ENCODE results near the gene GSTM3. TPM values are rescaled to one million over a fixed set of nuclear protein-coding genes. Genes with fewer than 3 reads are reported as not detected.
A peak's percentile ranks its signal among the peaks of the same experiment; 100 is the strongest.
"Not testable (repeated sequence)": the region's sequence is repeated elsewhere in the genome, so short reads cannot be mapped to it uniquely, and the experiment has no call there.

The GSTM3 gene
- total RNA-seq, 4 donors from 2014 or later: 16.3 to 72.6 (median 32.4) TPM

GRCh38 chr1:109716121-109716520 lies 24.7 kb downstream of the GSTM3 start:
- H3K27me3 ChIP-seq: no peaks in the 10 kb centered on the region
- H3K36me3 ChIP-seq: no peaks in the 10 kb centered on the region
- H3K27ac ChIP-seq: no peak overlapping the region
- DNase-seq: no peak
- H3K9me3 ChIP-seq: no peaks in the 10 kb centered on the region
- TF ChIP-seq POLR2A (IDR thresholded peaks at IDR 0.05): no peak
- TF ChIP-seq CTCF (IDR thresholded peaks at IDR 0.05): no peak
- no peaks in the 10 kb centered on the region for H3K4me1 ChIP-seq
- no peak overlapping the region for H3K4me3 ChIP-seq

GRCh38 chr1:109714661-109715372 lies 26.0 kb downstream of the GSTM3 start:
- Histone ChIP-seq H3K27ac (no peak overlapping the region), H3K36me3 (no peaks in the 10 kb centered on the region), H3K27me3 (no peaks in the 10 kb centered on the region), H3K9me3 (no peaks in the 10 kb centered on the region), H3K4me1 (no peaks in the 10 kb centered on the region), H3K4me3 (no peak overlapping the region)
- TF ChIP-seq POLR2A (IDR thresholded peaks at IDR 0.05): no peak
- no peak for TF ChIP-seq CTCF (IDR thresholded peaks at IDR 0.05)
- no peak for DNase-seq

GRCh38 chr1:109713636-109714035 lies 27.2 kb downstream of the GSTM3 start:
- Histone ChIP-seq H3K27me3 (no peaks in the 10 kb centered on the region), H3K4me1 (no peaks in the 10 kb centered on the region), H3K4me3 (no peak overlapping the region), H3K36me3 (no peaks in the 10 kb centered on the region), H3K27ac (no peak overlapping the region), H3K9me3 (no peaks in the 10 kb centered on the region)
- DNase-seq: no peak
- TF ChIP-seq CTCF (IDR thresholded peaks at IDR 0.05) (no peak), POLR2A (IDR thresholded peaks at IDR 0.05) (no peak)

- TF ChIP-seq CTCF (IDR thresholded peaks at IDR 0.05) (no peak), POLR2A (IDR thresholded peaks at IDR 0.05) (no peak)
- H3K4me3 ChIP-seq: peak overlapping the region in 2 of 4 donors; percentile 37 to 38
- no peaks in the 10 kb centered on the region for H3K9me3 ChIP-seq
- no peak for DNase-seq
- H3K27me3 ChIP-seq: no peaks in the 10 kb centered on the region
- H3K4me1 ChIP-seq: no peaks in the 10 kb centered on the region
- no peaks in the 10 kb centered on the region for H3K36me3 ChIP-seq
- H3K27ac ChIP-seq: peak overlapping the region in 1 of 4 donors; percentile 30
Measured at GRCh38 chr1:109712321-109712864, 28.4 kb downstream of the GSTM3 start.

GRCh38 chr1:109711593-109712320 lies 29.1 kb downstream of the GSTM3 start, which contains the start of gene GSTM5:
TSS of gene GSTM5 (plus strand) at chr1:109712251. CDS start at chr1:109712313, 62 bp downstream.
- not testable (repeated sequence) for DNase-seq, H3K4me1 ChIP-seq, H3K36me3 ChIP-seq, H3K27me3 ChIP-seq, H3K9me3 ChIP-seq
- H3K4me3 ChIP-seq: peak within 1 kb of the TSS in 2 of 4 donors; percentile 37 to 38
- H3K27ac ChIP-seq: peak within 1 kb of the TSS in 1 of 4 donors; percentile 30

GRCh38 chr1:109709822-109710221 lies 31.0 kb downstream of the GSTM3 start:
- H3K4me1 ChIP-seq, H3K27ac ChIP-seq, H3K9me3 ChIP-seq, H3K4me3 ChIP-seq, H3K36me3 ChIP-seq, DNase-seq, H3K27me3 ChIP-seq: not testable (repeated sequence)

- DNase-seq, H3K4me3 ChIP-seq, H3K36me3 ChIP-seq, H3K9me3 ChIP-seq, H3K27ac ChIP-seq, H3K27me3 ChIP-seq, H3K4me1 ChIP-seq: not testable (repeated sequence)
Measured at GRCh38 chr1:109708949-109709348, 31.9 kb downstream of the GSTM3 start.
